Liver (tissue), 9 donors: Measurements from ENCODE around the gene SPATS2. TPM values are rescaled to one million over a fixed set of nuclear protein-coding genes. Genes with fewer than 3 reads are reported as not detected.

Source experiments
- DNase-seq: peaks from one replicate; pipeline ENCODE4 v3.0.0-alpha.2; 2017; ENCODE audit warnings: low spot score
- H3K27ac ChIP-seq, 2 donors: one replicate each; pipeline ENCODE4 v1.7.0; 2013; ENCODE audit warnings: inconsistent platforms in 2 of 2, low read length in 2 of 2, control low read depth in 1 of 2, low read depth in 1 of 2, mild to moderate bottlenecking in 1 of 2
- H3K27me3 ChIP-seq, 4 donors: one replicate each; pipeline versions ENCODE4 v1.6.1 to v1.7.0; 2013; ENCODE audit warnings: low read length in 3 of 4, inconsistent platforms in 1 of 4, mild to moderate bottlenecking in 1 of 4, moderate library complexity in 1 of 4; ENCODE audit not compliant: control insufficient read depth in 4 of 4, insufficient read depth in 4 of 4
- H3K36me3 ChIP-seq, 4 donors: one replicate each; pipeline versions ENCODE4 v1.6.1 to v1.7.0; 2013; ENCODE audit warnings: low read length in 3 of 4, mild to moderate bottlenecking in 3 of 4, low read depth in 1 of 4, moderate library complexity in 1 of 4; ENCODE audit not compliant: control insufficient read depth in 4 of 4, insufficient read depth in 3 of 4
- H3K4me1 ChIP-seq, 4 donors: one replicate each; pipeline versions ENCODE4 v1.6.1 to v1.7.0; 2013; ENCODE audit warnings: low read length in 3 of 4, mild to moderate bottlenecking in 3 of 4, moderate library complexity in 1 of 4; ENCODE audit not compliant: control insufficient read depth in 4 of 4, insufficient read depth in 4 of 4
- H3K4me3 ChIP-seq, 3 donors: one replicate each; pipeline versions ENCODE4 v1.6.1 to v1.7.0; 2013; ENCODE audit warnings: low read length in 3 of 3, control low read depth in 1 of 3, low read depth in 1 of 3, mild to moderate bottlenecking in 1 of 3
- H3K9ac ChIP-seq, 2 donors: one replicate each; pipeline ENCODE4 v1.7.0; 2013; ENCODE audit warnings: low read length in 2 of 2, mild to moderate bottlenecking in 2 of 2, moderate library complexity in 2 of 2, control low read depth in 1 of 2, low read depth in 1 of 2
- H3K9me3 ChIP-seq, 4 donors: one replicate each; pipeline versions ENCODE4 v1.6.1 to v1.7.0; 2013; ENCODE audit warnings: low read length in 3 of 4; ENCODE audit not compliant: control insufficient read depth in 4 of 4
- ATF3 ChIP-seq: IDR thresholded peaks from 2 replicates; pipeline ENCODE4 v1.6.1; 2016; ENCODE audit warnings: antibody characterized with exemption
- EGR1 ChIP-seq, 2 donors: IDR thresholded peaks; 2 replicates each; pipeline ENCODE4 v1.6.1; 2016 to 2018; ENCODE audit warnings: antibody characterized with exemption in 2 of 2, low read depth in 2 of 2
- FOXA1 ChIP-seq: IDR thresholded peaks from 2 replicates; pipeline ENCODE4 v1.6.1; 2016; ENCODE audit warnings: antibody characterized with exemption
- FOXA2 ChIP-seq: IDR thresholded peaks from 2 replicates; pipeline ENCODE4 v1.6.1; 2016; ENCODE audit warnings: antibody characterized with exemption
- GABPA ChIP-seq, 2 donors: IDR thresholded peaks in 1 of 2; conservative IDR thresholded peaks in 1 of 2; 2 replicates each; pipeline ENCODE4 v1.6.1; 2016; ENCODE audit warnings: antibody characterized with exemption in 2 of 2, mild to moderate bottlenecking in 1 of 2, moderate library complexity in 1 of 2
- HNF4A ChIP-seq, 2 donors: conservative IDR thresholded peaks; 2 replicates each; pipeline ENCODE4 v1.6.1; 2016; ENCODE audit warnings: antibody characterized with exemption in 2 of 2, mild to moderate bottlenecking in 2 of 2
- HNF4G ChIP-seq: IDR thresholded peaks from 2 replicates; pipeline ENCODE4 v1.6.1; 2016; ENCODE audit warnings: antibody characterized with exemption
- JUND ChIP-seq, 2 donors: IDR thresholded peaks; 2 replicates each; pipeline ENCODE4 v1.6.1; 2016; ENCODE audit warnings: antibody characterized with exemption in 2 of 2
- NR2F2 ChIP-seq: IDR thresholded peaks from 2 replicates; pipeline ENCODE4 v1.6.1; 2016; ENCODE audit warnings: antibody characterized with exemption
- RAD21 ChIP-seq, 2 donors: IDR thresholded peaks; 2 replicates each; pipeline ENCODE4 v1.6.1; 2016; ENCODE audit warnings: antibody characterized with exemption in 2 of 2, mild to moderate bottlenecking in 2 of 2
- REST ChIP-seq: IDR thresholded peaks from 2 replicates; pipeline ENCODE4 v1.6.1; 2016; ENCODE audit warnings: antibody characterized with exemption, mild to moderate bottlenecking
- RXRA ChIP-seq, 2 donors: IDR thresholded peaks; 2 replicates each; pipeline ENCODE4 v1.6.1; 2017 to 2018; ENCODE audit warnings: antibody characterized with exemption in 2 of 2, mild to moderate bottlenecking in 1 of 2
- TAF1 ChIP-seq: conservative IDR thresholded peaks from 2 replicates; pipeline ENCODE4 v1.6.1; 2016; ENCODE audit warnings: antibody characterized with exemption, mild to moderate bottlenecking
- YY1 ChIP-seq: IDR thresholded peaks from 2 replicates; pipeline ENCODE4 v1.6.1; 2016; ENCODE audit warnings: antibody characterized with exemption, mild to moderate bottlenecking
- WGBS: extraction: QIAGEN DNeasy Blood & Tissue Kit; methylation state at CpG from one replicate; pipeline ENCODE4 v1.1.7; 2013; 5-methylcytosine and 5-hydroxymethylcytosine counted together
- polyA plus RNA-seq, 2 donors: library from polyadenylated mRNA; stranded (reverse) in 1 of 2; unstranded in 1 of 2; fragments of 200-250 nt in 1 of 2; fragments of >200 nt in 1 of 2; fragmentation: Nextera tagmentation in 1 of 2; extraction: Ambion mirVana in 1 of 2; gene quantifications; one replicate each; pipeline versions ENCODE4 v1.2.1 to v1.2.3, GENCODE V29; 2013 to 2015
- total RNA-seq, 2 donors: library from RNA; depleted of rRNA; stranded (reverse); fragments of >200 nt; gene quantifications; one replicate each; pipeline ENCODE4 v1.2.3, GENCODE V29; 2014
- TF ChIP-seq, protein P1 (sequence below): IDR thresholded peaks from 2 replicates; pipeline ENCODE4 v1.6.1; 2016; ENCODE audit warnings: antibody characterized with exemption
- TF ChIP-seq, protein P2 (sequence below): fragments of 150-350 bp; IDR thresholded peaks from 2 replicates; pipeline ENCODE4 v1.5.1; 2017; ENCODE audit warnings: improper control_type of control experiment, low read depth, low read length; ENCODE audit not compliant: missing input control
- TF ChIP-seq, protein P3 (sequence below): IDR thresholded peaks from 2 replicates; pipeline ENCODE4 v1.6.1; 2016; ENCODE audit warnings: antibody characterized with exemption
- donor health status: healthy.
- donor health status: healthy.
- donor health status: healthy.
- donor health status: healthy.
- donor health status: healthy.

Gene SPATS2
- total and polyA plus RNA-seq, 4 donors = 2.4 to 5.2 (median 4.5) TPM

- no peak overlapping the region for H3K4me3 ChIP-seq
- H3K27me3 ChIP-seq = peaks cover 0 to 3% (median 0%) of the 10 kb centered on the region in 4 donors
- WGBS = 98% methylated on average over 12 of the region's 12 CpGs
- H3K9me3 ChIP-seq = no peaks in the 10 kb centered on the region
- H3K9ac ChIP-seq = no peak overlapping the region
- no peak for TF ChIP-seq FOXA2
- TF ChIP-seq HNF4G = no peak
- TF ChIP-seq, protein P1, sequence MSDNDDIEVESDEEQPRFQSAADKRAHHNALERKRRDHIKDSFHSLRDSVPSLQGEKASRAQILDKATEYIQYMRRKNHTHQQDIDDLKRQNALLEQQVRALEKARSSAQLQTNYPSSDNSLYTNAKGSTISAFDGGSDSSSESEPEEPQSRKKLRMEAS = no peak
- TF ChIP-seq EGR1 (IDR thresholded peaks at IDR 0.05; ENCODE audit: low read depth in 2 of 2) = no peak
- TF ChIP-seq RXRA (IDR thresholded peaks at IDR 0.05) = no peak
- no peak for TF ChIP-seq NR2F2
- no peak for TF ChIP-seq REST
- no peak for TF ChIP-seq JUND (IDR thresholded peaks at IDR 0.05)
- no peak for TF ChIP-seq HNF4A (conservative IDR thresholded peaks at IDR 0.05)
- no peak for TF ChIP-seq GABPA (IDR thresholded peaks at IDR 0.05 in 1 of 2, conservative IDR thresholded peaks at IDR 0.05 in 1 of 2)
- TF ChIP-seq ATF3 = no peak
- no peak for TF ChIP-seq YY1
- no peak for TF ChIP-seq FOXA1
- TF ChIP-seq, protein P2, sequence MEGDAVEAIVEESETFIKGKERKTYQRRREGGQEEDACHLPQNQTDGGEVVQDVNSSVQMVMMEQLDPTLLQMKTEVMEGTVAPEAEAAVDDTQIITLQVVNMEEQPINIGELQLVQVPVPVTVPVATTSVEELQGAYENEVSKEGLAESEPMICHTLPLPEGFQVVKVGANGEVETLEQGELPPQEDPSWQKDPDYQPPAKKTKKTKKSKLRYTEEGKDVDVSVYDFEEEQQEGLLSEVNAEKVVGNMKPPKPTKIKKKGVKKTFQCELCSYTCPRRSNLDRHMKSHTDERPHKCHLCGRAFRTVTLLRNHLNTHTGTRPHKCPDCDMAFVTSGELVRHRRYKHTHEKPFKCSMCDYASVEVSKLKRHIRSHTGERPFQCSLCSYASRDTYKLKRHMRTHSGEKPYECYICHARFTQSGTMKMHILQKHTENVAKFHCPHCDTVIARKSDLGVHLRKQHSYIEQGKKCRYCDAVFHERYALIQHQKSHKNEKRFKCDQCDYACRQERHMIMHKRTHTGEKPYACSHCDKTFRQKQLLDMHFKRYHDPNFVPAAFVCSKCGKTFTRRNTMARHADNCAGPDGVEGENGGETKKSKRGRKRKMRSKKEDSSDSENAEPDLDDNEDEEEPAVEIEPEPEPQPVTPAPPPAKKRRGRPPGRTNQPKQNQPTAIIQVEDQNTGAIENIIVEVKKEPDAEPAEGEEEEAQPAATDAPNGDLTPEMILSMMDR = no peak
- TF ChIP-seq, protein P3, sequence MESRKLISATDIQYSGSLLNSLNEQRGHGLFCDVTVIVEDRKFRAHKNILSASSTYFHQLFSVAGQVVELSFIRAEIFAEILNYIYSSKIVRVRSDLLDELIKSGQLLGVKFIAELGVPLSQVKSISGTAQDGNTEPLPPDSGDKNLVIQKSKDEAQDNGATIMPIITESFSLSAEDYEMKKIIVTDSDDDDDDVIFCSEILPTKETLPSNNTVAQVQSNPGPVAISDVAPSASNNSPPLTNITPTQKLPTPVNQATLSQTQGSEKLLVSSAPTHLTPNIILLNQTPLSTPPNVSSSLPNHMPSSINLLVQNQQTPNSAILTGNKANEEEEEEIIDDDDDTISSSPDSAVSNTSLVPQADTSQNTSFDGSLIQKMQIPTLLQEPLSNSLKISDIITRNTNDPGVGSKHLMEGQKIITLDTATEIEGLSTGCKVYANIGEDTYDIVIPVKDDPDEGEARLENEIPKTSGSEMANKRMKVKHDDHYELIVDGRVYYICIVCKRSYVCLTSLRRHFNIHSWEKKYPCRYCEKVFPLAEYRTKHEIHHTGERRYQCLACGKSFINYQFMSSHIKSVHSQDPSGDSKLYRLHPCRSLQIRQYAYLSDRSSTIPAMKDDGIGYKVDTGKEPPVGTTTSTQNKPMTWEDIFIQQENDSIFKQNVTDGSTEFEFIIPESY = no peak
- TF ChIP-seq TAF1 = no peak
- no peak for TF ChIP-seq RAD21 (IDR thresholded peaks at IDR 0.05)
- H3K4me1 ChIP-seq = peaks cover 0 to 7% (median 3%) of the 10 kb centered on the region in 4 donors
- no peak for DNase-seq
- no peak overlapping the region for H3K27ac ChIP-seq
- H3K36me3 ChIP-seq = no peaks in the 10 kb centered on the region
Measured at GRCh38 chr12:49328816-49329215, 38.4 kb upstream of the SPATS2 start.
